H9 (cell line): ENCODE data around the gene TMEM170B. TPM values are rescaled to one million over a fixed set of nuclear protein-coding genes. Genes with fewer than 3 reads are reported as not detected.

Source experiments
- DNase-seq: peaks from one replicate; pipeline ENCODE4 v3.0.0-alpha.2; 2017
- H2AFZ ChIP-seq: one replicate; pipeline ENCODE4 v1.6.1; 2013; ENCODE audit warnings: mild to moderate bottlenecking, low read length, control low read depth, moderate library complexity
- H2AK5ac ChIP-seq: 2 replicates; pipeline ENCODE4 v1.6.1; 2013; ENCODE audit warnings: low read length, control low read depth, mixed read lengths; ENCODE audit not compliant: insufficient read length
- H2BK120ac ChIP-seq: one replicate; pipeline ENCODE4 v1.6.1; 2013; ENCODE audit warnings: low read depth, mild to moderate bottlenecking, low read length, control low read depth, inconsistent platforms; ENCODE audit not compliant: poor library complexity, severe bottlenecking
- H2BK12ac ChIP-seq: 2 replicates; pipeline ENCODE4 v1.6.1; 2013; ENCODE audit warnings: low read length, control low read depth, mixed read lengths, low read depth; ENCODE audit not compliant: insufficient read length
- H2BK15ac ChIP-seq: 2 replicates; pipeline ENCODE4 v1.6.1; 2013; ENCODE audit warnings: low read depth, low read length, control low read depth
- H2BK20ac ChIP-seq: one replicate; pipeline ENCODE4 v1.6.1; 2013; ENCODE audit warnings: low read depth, mild to moderate bottlenecking, low read length, control low read depth, inconsistent platforms; ENCODE audit not compliant: poor library complexity, severe bottlenecking
- H2BK5ac ChIP-seq: 2 replicates; pipeline ENCODE4 v1.6.1; 2013; ENCODE audit warnings: low read length, control low read depth, mixed read lengths; ENCODE audit not compliant: insufficient read length
- H3K14ac ChIP-seq: 2 replicates; pipeline ENCODE4 v1.6.1; 2013; ENCODE audit warnings: low read length, control low read depth; ENCODE audit not compliant: insufficient read depth
- H3K18ac ChIP-seq: 2 replicates; pipeline ENCODE4 v1.6.1; 2013; ENCODE audit warnings: low read depth, mild to moderate bottlenecking, mixed read lengths, low read length, control low read depth; ENCODE audit not compliant: insufficient read length
- H3K23ac ChIP-seq: 2 replicates; pipeline ENCODE4 v1.6.1; 2013; ENCODE audit warnings: low read length, control low read depth, mixed read lengths, low read depth; ENCODE audit not compliant: insufficient read length
- H3K23me2 ChIP-seq: 2 replicates; pipeline ENCODE4 v1.6.1; 2013; ENCODE audit warnings: low read depth, mild to moderate bottlenecking, mixed read lengths, low read length, control low read depth; ENCODE audit not compliant: insufficient read length, poor library complexity, severe bottlenecking
- H3K27ac ChIP-seq: 2 replicates; pipeline ENCODE4 v1.5.1; 2013; ENCODE audit warnings: low read length, control low read depth, mixed read lengths, low read depth; ENCODE audit not compliant: insufficient read length
- H3K27me3 ChIP-seq: 2 replicates; pipeline ENCODE4 v1.6.1; 2013; ENCODE audit warnings: low read length, control low read depth, inconsistent platforms; ENCODE audit not compliant: insufficient read depth
- H3K4ac ChIP-seq: 2 replicates; pipeline ENCODE4 v1.6.1; 2013; ENCODE audit warnings: low read depth, mild to moderate bottlenecking, control low read depth, inconsistent platforms, low read length, moderate library complexity
- H3K4me1 ChIP-seq: 2 replicates; pipeline ENCODE4 v1.6.1; 2013; ENCODE audit warnings: low read length, control low read depth, inconsistent platforms; ENCODE audit not compliant: insufficient read depth
- H3K4me2 ChIP-seq: 2 replicates; pipeline ENCODE4 v1.6.1; 2013; ENCODE audit warnings: low read length, control low read depth, mixed read lengths; ENCODE audit not compliant: insufficient read length, insufficient read depth
- H3K56ac ChIP-seq: 2 replicates; pipeline ENCODE4 v1.6.1; 2013; ENCODE audit warnings: low read depth, mild to moderate bottlenecking, mixed read lengths, low read length, control low read depth; ENCODE audit not compliant: insufficient read length
- H3K79me1 ChIP-seq: 2 replicates; pipeline ENCODE4 v1.6.1; 2013; ENCODE audit warnings: low read depth, mild to moderate bottlenecking, moderate library complexity, low read length, control low read depth, inconsistent platforms; ENCODE audit not compliant: insufficient read depth, poor library complexity, severe bottlenecking
- H3K79me2 ChIP-seq: 2 replicates; pipeline ENCODE4 v1.6.1; 2013; ENCODE audit warnings: low read length, control low read depth, inconsistent platforms; ENCODE audit not compliant: insufficient read depth
- H3K9ac ChIP-seq: 2 replicates; pipeline ENCODE4 v1.6.1; 2013; ENCODE audit warnings: low read length, control low read depth, mixed read lengths; ENCODE audit not compliant: insufficient read length; ENCODE audit errors: extremely low read depth
- H3K9me3 ChIP-seq: one replicate; pipeline ENCODE4 v1.6.1; 2013; ENCODE audit warnings: low read depth, low read length, inconsistent platforms; ENCODE audit not compliant: control insufficient read depth
- H3T11ph ChIP-seq: one replicate; pipeline ENCODE4 v1.6.1; 2013; ENCODE audit warnings: mild to moderate bottlenecking, low read length, control low read depth, inconsistent platforms
- H4K20me1 ChIP-seq: one replicate; pipeline ENCODE4 v1.6.1; 2013; ENCODE audit not compliant: control insufficient read depth, insufficient read length, insufficient read depth
- H4K5ac ChIP-seq: 2 replicates; pipeline ENCODE4 v1.6.1; 2013; ENCODE audit warnings: low read depth, mild to moderate bottlenecking, mixed read lengths, low read length, control low read depth; ENCODE audit not compliant: insufficient read length
- H4K8ac ChIP-seq: replicated peaks from 2 replicates; pipeline ENCODE4 v1.6.1; 2013; ENCODE audit warnings: low read length, control low read depth, mixed read lengths, low read depth; ENCODE audit not compliant: insufficient read length
- H4K91ac ChIP-seq: 2 replicates; pipeline ENCODE4 v1.6.1; 2013; ENCODE audit warnings: low read depth, mild to moderate bottlenecking, moderate library complexity, mixed read lengths, low read length, control low read depth; ENCODE audit not compliant: insufficient read length
- H3K27ac Mint-ChIP-seq, 3 experiments: 2 replicates in 2 of 3; 3 replicates in 1 of 3; pipeline ENCODE4 v1.8.0; 2020 to 2021; ENCODE audit warnings: mixed read lengths in 3 of 3, mild to moderate bottlenecking in 1 of 3, moderate library complexity in 1 of 3
- H3K27me3 Mint-ChIP-seq: 2 replicates; pipeline ENCODE4 v1.8.0; 2021; ENCODE audit warnings: low read depth, mild to moderate bottlenecking, moderate library complexity, mixed read lengths
- H3K36me3 Mint-ChIP-seq, 3 experiments: 2 replicates in 2 of 3; 3 replicates in 1 of 3; pipeline ENCODE4 v1.8.0; 2020 to 2021; ENCODE audit warnings: low read depth in 3 of 3, mixed read lengths in 3 of 3; ENCODE audit not compliant: insufficient read depth in 1 of 3
- H3K4me1 Mint-ChIP-seq, 2 experiments: 2 replicates each; pipeline ENCODE4 v1.8.0; 2020; ENCODE audit warnings: mixed read lengths in 2 of 2
- H3K4me3 Mint-ChIP-seq, 2 experiments: 2 replicates in 1 of 2; 3 replicates in 1 of 2; pipeline ENCODE4 v1.8.0; 2020 to 2021; ENCODE audit warnings: mild to moderate bottlenecking in 2 of 2, mixed read lengths in 2 of 2, moderate library complexity in 1 of 2
- H3K9me3 Mint-ChIP-seq, 2 experiments: 2 replicates in 1 of 2; 3 replicates in 1 of 2; pipeline ENCODE4 v1.8.0; 2020; ENCODE audit warnings: mild to moderate bottlenecking in 2 of 2, mixed read lengths in 2 of 2, moderate library complexity in 1 of 2
- WGBS: extraction: QIAGEN DNeasy Blood & Tissue Kit; methylation state at CpG from one replicate; pipeline ENCODE4 v1.1.7; 2013; ENCODE audit warnings: missing lambda C conversion rate, low lambda C conversion rate, mixed read lengths; ENCODE audit not compliant: insufficient read length; ENCODE audit errors: extremely low coverage; 5-methylcytosine and 5-hydroxymethylcytosine counted together
- total RNA-seq: library from RNA; stranded (reverse); gene quantifications from 2 replicates; pipeline ENCODE4 v1.2.1, GENCODE V29; 2021
- TF ChIP-seq, protein P1 (sequence below): fragments of 200-600 bp; sonication (generic); conservative IDR thresholded peaks from 3 replicates; pipeline ENCODE4 v1.8.0; 2021; ENCODE audit warnings: antibody characterized with exemption, mild to moderate bottlenecking

The TMEM170B gene
- total RNA-seq, 1 experiment from 2014 or later: 2.9 TPM

- no CpG with 5 or more reads among the region's 3 CpGs for WGBS
- Histone ChIP-seq H4K91ac (no peak overlapping the region), H3K23ac (no peak overlapping the region), H4K8ac (no peak overlapping the region), H3K27ac (peak overlapping the region; percentile 7), H2BK12ac (no peak overlapping the region), H2BK15ac (no peak overlapping the region), H3K4me1 (peaks cover 3% of the 10 kb centered on the region; the same call in 1 of the 2 replicates), H3K9ac (no peak overlapping the region), H3K79me2 (no peaks in the 10 kb centered on the region; the same call in 1 of the 2 replicates), H3T11ph (no peak overlapping the region), H2BK120ac (no peak overlapping the region), H2BK5ac (no peak overlapping the region), H3K14ac (no peak overlapping the region), H3K18ac (no peak overlapping the region), H3K4ac (no peak overlapping the region), H3K23me2 (no peaks in the 10 kb centered on the region), H2AFZ (no peak overlapping the region), H3K4me2 (no peak overlapping the region), H3K27me3 (no peaks in the 10 kb centered on the region), H4K5ac (no peak overlapping the region), H2AK5ac (no peak overlapping the region), H2BK20ac (no peak overlapping the region), H3K79me1 (no peaks in the 10 kb centered on the region), H3K9me3 (no peaks in the 10 kb centered on the region), H3K56ac (no peak overlapping the region), H4K20me1 (no peaks in the 10 kb centered on the region)
- DNase-seq: peak; percentile 66
- H3K36me3 Mint-ChIP-seq: peaks cover 0 to 6% (median 0%) of the 10 kb centered on the region in 3 experiments; a peak in 1 of 7 replicates
- TF ChIP-seq, protein P1, sequence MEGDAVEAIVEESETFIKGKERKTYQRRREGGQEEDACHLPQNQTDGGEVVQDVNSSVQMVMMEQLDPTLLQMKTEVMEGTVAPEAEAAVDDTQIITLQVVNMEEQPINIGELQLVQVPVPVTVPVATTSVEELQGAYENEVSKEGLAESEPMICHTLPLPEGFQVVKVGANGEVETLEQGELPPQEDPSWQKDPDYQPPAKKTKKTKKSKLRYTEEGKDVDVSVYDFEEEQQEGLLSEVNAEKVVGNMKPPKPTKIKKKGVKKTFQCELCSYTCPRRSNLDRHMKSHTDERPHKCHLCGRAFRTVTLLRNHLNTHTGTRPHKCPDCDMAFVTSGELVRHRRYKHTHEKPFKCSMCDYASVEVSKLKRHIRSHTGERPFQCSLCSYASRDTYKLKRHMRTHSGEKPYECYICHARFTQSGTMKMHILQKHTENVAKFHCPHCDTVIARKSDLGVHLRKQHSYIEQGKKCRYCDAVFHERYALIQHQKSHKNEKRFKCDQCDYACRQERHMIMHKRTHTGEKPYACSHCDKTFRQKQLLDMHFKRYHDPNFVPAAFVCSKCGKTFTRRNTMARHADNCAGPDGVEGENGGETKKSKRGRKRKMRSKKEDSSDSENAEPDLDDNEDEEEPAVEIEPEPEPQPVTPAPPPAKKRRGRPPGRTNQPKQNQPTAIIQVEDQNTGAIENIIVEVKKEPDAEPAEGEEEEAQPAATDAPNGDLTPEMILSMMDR: peak; percentile 46
- no peak overlapping the region; a peak in 1 of 5 replicates for H3K4me3 Mint-ChIP-seq
- no peaks in the 10 kb centered on the region for H3K9me3 Mint-ChIP-seq
- no peaks in the 10 kb centered on the region for H3K27me3 Mint-ChIP-seq
- peaks cover 15 to 17% of the 10 kb centered on the region in 2 experiments for H3K4me1 Mint-ChIP-seq
- H3K27ac Mint-ChIP-seq: 0 out of 7 replicates have a peak overlapping the region, but pooled peaks of 1 of the 3 experiments have one; percentile 25
Measured at GRCh38 chr6:11556309-11556708, 18.8 kb downstream of the TMEM170B start.
